Stimulated activated CD8-positive, alpha-beta memory T cell treated with anti-CD3 and anti-CD28 coated beads, Interleukin-7, amount 100 ng/mL, for 24 hours (primary cell): ENCODE data around the gene MED31.
"Not testable (repeated sequence)": the region's sequence is repeated elsewhere in the genome, so short reads cannot be mapped to it uniquely, and the experiment has no call there.

ENCODE experiments used
- DNase-seq: peaks from one replicate; pipeline ENCODE4 v3.0.0-alpha.2; 2020; ENCODE audit warnings: low read depth

Gene MED31

DNA sequence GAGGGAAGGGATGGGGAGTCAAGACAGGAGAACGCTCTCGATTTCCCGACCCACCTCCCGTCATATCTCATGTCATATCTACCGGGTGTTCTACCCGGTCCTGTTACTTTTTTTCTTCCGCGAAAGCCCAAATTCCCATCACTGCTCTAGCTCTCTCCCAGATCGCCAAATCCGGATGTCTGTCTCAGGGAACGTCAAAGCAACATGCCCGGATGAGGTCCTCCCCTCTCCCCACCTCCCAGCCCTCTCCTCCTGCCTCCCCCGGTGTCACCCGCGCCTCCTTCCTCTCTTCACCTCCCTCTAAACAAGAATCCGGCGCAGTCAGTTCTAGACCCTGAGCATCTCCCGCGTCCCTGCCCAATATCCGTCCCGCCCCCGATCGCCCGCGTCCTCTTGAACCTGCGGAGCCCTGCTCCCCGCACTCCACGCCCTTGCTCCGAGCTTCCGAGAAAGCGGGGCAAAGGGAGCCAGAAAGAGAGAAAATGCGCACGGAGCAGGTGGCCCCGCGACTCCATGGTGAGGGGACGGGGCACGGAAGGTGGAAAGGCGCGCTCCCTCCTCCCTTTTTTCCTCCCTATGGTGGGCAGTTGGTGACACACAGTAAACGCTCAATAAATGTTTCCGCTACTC is 4.4 kb upstream of the MED31 start:
- not testable (repeated sequence) for DNase-seq

DNA sequence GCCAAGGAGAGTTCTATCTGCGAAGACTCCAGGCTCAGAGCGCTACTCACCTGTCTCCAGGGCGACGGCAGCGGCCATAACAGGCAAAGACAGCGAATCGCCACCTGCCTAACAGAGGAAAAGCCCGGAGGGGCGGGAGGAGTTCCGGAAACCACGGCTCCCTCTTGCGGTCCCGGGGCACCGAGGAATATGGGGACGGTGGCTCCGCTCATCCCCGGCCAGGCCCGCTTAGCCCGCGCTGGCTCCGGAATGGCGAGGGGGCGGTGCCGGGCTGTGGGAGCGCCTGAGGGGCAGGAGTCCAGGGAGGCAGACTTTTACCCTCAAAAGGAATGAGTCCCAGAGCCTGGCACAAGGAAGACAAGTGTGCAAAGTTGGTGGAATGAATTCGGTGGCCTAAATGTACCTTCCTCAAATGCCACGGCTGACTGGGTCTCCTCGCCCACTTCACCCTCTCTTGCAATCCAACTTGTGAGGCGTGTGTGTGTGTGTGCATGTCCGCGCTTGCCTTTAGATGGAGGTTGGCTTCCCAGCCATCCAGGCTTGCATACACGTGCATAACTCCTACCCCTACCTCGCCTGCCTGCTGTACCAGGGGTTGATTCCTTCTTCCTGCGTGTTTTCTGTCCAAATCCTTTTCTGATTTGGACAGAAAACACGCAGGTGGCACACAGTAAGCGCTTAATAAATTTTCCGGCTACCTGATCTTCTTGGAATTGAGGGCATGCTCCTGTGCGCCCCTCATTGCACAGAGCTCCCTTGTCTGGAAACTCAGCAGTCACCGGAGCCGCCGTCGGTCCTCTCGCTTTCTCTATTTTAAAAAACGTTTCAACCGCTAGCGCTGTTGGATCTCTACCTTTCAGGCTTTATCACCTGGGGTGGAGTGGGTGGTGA is 3.7 kb upstream of the MED31 start:
- no peak for DNase-seq

DNA sequence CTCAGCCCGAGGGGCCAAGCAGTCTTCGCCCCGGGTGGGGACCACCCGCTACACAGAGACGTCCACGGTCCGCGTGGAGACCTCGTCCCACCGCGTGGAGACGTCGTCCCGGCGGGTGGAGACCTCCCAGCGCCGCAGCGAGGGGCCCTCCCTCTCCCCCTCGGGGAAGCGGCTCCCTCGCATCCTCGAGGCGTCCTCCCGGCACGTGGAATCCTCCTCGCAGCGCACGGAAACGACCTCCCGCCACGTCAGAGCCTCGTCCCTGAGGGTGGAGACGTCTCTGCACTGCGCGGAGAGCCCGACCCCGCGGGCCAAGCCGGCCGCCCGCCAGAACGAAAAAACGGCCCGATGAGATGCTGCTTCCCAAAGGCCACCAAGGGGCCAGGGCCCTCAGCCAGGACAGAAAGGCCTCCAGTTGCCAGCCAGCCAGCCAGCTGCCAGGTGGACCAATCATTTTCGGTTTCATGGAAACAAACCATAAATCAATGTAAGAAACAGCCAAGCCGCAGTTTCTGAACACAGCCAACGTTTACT is 581 bp upstream of the MED31 start:
- no peak for DNase-seq

DNA sequence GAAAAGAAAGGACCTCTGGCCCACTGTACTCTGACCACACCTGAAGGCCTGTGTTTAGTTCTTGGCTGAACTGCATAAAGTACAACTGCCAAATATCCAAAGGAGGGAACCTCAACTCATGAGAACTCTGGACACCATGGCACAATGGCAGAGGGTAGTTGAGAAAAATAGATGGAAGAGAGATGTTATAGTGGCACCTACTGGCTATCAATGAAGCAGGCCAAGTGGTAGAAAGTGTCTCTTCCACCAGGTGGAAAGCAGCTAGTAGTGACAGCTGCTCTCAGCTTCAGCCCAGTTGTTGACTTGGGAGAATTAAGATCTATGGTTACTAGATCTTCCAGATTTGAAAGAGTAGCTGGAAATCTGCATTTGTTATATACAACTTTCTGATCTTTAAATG is 3.2 kb downstream of the MED31 start:
- DNase-seq = no peak

DNA sequence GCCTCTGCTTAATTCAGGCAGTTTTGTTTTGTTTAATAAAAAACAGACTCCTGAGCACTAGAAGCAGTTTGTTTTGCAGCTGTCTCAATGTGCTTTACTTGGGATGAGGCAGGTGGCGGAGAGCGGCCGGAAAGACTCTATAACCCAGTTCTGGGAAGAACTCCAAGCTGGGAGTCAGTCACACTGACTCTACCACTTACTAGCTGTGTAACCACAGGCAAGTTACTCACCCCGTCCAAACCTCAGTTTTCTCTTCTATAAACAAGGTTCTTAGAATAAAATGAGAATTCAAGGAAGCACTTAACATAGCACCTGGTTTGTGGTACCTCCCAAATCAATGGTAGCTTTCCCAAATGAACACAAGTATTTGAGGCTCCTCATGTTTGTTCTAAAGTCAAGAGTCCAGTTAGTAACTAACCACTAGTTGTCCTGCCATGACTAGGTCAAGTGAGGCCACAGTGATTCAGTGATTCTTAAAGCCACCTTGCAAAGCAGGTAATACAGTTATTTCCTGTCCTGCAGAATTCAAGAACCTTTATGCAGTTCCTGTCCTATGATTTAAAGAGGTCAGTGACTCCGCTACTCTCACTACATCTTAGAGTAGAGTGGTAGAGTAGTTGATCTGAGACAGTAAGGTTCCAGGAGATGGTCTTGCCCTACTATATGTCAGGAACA is 7.8 kb downstream of the MED31 start:
- DNase-seq = no peak

DNA sequence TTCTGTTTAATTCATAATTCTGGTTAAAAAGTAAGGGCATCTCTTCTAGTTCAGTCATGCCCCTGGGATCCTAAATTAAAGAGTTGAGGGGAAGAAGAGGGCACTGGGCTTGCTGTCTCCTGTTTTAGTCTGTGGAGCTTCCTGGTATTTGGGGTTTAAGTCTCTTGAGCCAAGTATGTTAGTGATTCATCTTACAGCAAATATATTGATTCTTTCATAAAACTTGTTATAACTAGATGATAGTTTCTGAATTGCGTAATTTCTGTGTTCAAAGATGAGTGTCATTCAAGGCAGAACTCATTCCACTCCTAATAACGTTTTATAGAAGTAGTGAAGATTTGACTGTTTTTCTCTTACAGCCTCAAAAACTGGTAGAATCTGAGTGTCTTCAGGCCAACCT is 8.8 kb downstream of the MED31 start:
- no peak for DNase-seq

DNA sequence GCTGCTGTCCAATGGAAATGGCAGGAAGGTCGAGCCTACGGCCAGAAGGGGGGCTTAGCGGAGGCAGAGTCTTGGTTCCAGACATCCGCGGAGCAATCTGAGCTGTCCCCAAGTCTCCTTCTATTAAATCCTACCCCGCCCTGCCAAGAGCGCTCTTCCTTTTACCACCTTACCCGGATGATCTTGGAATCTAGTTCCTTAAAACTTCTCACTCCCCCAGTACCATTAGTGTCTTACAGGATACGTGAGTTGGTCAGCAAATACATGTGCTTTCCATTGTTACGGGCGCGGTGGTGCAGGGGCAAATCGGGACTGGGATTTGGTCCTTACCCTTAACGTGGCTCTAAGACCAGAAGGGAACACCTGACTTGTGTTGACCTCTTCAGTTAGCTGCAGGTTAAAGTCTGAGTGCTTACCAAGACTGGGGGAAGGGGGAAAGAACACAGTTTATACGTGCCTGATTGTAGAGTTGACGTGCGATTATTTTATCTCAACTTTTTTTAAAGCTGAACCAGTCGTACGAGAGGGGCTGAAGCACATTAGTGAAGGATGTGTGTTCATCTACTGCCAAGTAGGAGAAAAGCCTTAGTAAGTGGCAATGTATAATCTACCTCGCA is 10.1 kb downstream of the MED31 start:
- no peak for DNase-seq

DNA sequence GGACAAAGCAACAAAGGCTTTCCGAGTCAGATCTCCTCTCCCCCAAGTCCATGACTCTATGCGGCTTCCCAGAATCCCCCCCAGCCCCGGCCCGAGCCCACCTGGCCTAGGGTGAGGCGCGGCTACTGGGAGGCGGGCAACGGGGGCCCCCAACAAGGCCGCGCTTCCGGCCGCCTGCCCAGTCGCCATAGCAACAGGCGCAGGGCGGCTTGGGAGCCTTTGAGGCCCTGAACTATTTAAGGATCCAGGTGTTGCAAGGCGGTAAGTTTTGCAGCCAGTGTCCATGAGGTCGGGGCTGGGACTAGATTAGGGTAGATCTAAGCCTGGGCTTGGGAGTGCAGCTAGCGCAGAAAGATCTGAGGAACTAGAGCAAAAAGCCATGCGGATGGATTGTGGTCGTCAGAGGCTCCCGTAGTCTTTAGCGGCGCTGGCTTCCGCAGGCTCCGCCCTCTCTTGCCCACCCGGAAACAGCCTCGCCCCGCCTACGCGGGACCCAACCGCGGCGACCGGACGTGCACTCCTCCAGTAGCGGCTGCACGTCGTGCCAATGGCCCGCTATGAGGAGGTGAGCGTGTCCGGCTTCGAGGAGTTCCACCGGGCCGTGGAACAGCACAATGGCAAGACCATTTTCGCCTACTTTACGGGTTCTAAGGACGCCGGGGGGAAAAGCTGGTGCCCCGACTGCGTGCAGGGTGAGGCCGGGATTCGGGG is 10.7 kb downstream of the MED31 start, which contains the start of the genes KIAA0753 and TXNDC17:
Gene KIAA0753, minus strand, starts transcription at position 176 of the 711 bp plus-strand sequence. CDS start 5,608 bp downstream, outside the sequence.
Gene TXNDC17, plus strand, starts transcription at position 525 of the 711 bp plus-strand sequence. Its CDS starts 23 bp downstream, at position 548.
- DNase-seq = peak; percentile 84

DNA sequence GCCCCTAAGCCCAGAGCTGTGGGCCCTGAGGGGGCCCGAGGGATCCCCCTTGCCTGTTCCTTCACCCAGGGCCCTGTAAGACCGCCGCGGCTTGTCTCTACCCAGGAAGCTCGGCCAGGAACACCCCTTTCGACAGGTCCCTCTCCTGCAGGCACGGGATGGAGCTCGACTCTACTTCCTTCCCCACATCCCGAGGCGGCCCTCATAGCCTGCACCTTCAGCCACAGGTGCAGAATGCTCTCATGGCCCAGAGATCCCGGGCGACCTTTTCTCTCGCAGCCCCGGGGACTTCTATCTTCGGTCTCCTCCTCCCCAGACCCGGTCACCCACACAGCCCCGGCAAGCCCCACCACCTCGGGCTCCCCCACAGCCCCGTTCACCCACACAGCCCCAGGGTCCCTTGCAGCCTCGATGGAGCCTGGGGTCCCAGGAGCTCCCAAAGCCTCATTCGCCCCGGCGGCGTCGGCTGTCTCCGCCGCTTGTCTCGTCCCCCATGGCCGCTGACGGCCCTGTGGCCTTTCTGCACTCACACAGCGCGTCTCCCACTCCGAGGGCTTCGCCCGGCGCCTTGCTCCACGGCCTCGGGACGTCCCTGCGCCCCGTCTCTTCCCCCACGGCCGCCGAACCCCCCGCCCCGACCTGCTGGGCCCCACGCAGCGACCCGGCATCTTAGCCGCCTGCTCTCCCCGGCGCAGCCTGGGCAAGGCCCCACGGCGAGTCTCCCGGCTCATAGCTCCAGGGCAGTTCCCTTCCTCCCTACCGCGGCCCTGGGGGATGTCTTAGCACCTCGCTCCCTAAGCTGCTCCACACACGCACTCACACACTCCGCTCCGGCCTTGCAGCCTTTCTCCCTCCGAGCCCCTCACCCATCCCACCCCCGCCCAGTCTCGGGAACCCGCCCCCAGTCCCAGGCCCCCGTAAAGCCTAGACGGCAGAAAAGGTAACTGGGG is 11.5 kb downstream of the MED31 start:
- no peak for DNase-seq

DNA sequence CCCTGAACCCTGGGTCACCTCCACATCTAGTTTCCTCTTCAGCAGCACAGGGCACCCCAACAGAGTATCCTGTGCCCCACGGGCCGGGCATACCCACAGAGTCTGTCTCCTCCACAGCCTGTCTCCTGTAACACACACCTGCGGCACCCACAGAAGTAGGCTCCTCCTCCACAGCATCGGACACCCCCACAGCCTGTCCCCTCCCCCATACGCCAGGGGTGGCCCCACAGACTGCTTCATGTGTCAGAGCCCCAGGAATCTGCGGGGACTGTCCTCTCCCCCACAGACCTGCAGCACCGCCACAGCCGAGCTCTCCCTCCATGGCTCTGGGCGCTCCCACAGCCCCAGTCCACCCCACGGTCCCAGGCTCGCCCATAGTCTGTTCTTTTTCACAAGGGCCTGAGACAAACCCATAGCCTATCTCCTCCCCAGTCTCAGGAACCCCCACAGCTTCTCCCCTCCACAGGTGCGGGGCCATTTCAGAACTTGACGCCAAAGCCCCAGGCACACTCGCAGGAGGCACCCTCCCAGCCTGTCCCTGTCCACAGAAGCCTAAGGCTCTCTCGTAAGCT is 12.3 kb downstream of the MED31 start:
- DNase-seq = no peak

DNA sequence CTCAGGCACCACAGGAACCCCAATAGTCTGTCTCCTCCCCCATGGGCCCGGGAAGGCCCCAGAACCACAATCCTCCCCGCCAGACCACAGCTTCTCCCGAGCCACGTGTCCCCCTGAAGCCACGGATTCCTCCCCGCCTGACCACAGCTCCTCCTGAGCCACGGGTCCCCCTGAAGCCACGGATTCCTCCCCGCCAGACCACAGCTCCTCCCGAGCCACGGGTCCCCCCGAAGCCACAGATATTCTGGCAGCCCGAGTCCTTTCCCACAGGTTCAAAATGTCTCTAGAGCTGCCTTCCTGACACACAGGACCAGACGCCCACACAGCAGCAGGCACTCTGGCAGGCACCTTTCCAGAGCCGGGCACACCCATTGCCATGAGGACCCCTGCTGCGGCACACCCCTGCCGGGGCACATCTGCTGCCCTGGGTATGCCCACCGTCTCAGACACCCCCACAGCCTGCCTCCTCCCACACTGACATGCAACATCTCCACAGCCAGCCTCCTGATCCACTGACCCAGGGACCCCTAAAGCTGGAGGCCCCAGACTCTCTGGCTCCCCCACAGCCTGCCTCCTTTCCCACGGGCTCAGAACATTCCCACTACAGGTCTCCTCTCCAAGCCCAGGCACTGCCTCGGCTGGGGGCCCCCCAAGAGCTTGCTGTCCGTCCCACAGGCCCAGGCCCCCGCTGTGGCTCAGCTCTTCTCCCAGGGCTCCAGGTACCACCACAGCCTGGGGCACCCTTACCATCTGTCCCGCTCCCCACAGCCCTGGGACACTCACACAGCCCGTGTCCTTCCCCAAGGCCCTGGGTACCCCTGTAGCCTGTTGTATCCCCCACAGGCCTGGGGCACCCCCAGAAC is 13.1 kb downstream of the MED31 start:
- no peak for DNase-seq

DNA sequence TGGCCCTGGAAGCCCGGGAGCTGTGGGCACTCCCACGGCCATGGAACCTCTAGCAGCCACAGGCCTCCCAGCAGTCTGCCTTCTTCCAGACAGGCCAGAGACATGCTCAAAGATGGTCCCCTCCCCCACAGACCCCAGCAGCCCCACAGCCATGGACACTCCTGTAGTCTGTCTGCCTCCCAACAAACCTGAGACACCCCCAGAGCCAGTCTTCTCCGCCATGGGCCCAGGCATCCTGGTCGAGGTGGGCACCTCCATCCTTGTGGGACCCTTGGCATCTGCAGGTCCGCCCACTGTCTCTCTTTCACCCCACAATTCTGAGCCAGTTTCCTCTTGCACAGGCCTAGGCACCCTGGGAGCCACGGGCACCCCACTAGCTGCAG is 14.0 kb downstream of the MED31 start:
- DNase-seq = no peak

DNA sequence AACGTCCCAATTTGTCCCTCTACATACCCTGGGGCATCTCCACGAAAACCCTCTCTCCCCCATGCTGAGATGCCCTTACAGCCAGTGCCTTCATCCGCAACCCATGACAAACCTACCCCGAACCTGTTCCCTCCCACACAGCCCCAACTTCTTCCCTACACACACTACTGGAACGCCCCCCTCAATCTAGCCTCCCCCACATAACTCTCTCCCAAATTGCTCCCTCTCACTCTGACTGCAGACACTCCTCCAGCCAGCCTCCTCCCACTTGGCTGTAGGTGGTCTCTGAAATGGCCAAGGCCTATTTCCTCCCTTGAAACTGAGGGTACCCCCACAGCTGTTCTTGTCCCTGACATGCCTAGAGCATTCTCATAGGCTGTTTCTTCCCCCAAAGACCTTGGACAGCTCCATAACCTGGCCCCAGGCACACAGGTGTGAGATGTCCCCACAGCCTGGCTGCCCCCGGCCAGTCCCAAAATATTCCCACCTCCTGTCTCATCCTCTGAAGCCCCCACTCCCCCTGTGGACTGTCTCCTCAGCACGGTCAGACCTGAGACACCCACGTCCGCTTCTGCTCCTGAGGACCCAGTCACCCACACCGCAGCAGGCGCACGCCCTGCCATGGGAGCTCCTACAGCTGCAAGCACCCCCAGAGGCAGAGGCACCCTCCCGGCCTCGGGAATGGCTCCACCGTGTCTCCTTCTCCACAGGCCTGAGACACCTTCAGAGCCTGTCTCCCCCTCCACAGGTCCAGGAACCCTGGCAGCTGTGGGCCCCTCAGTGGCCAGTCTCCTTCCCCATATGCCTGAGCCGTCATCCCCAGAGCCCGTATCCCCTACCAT is 14.6 kb downstream of the MED31 start:
- DNase-seq = no peak

DNA sequence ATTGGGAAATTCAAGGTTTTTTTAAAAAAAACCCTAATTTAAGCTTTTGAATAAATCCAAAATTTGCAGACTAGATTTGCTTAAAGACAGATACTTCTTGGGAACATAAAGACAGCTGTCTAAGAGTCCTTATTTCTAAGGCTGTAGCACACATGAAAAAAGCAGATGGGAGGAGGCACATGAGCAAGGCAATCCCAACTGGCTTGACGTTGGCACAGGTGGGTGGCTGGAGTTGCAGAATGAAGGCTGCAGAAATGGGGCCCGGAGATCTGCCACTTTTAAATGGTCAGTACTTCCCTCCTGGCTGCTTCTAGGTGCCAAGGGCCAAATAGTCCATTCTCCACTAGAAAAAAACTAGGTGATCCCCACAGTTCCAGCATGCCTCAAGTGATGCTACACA is 15.3 kb downstream of the MED31 start:
- no peak for DNase-seq

DNA sequence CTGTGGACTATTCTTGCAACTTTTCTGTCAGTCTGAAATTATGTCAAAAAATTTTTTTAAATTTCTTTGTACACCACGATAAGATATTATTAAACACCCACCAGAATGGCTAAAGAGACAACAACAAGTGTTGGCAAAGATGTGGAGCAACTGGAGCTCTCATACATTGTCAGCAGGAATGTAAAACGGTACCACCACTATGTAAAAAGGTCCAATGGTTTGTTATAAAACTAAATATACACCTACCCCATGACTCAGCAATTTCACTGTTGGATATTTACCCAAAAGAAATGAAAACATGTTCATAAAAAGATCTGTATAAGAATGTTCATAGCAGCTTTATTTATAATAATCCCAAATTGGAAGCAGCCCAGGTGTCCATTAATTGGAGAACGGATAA is 18.1 kb downstream of the MED31 start:
- no peak for DNase-seq

DNA sequence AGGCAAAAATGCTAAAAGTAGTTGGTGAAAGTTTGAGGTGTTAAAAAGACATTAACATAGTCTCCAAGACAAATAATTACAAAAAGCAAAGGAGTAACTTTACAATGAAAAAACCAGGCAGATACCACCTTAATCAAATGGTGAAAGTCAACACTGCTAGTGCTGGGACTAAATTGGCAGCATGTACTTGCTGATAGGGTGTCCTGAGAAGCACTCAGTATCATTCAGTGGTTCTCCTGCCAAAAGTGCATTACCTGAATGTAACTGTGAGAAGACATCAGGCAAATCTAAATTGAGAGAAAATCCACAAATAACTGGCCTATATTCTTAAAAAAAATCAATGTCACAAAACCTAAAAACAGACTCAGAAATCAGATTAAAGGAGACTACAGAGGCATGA is 18.9 kb downstream of the MED31 start:
- DNase-seq = no peak

DNA sequence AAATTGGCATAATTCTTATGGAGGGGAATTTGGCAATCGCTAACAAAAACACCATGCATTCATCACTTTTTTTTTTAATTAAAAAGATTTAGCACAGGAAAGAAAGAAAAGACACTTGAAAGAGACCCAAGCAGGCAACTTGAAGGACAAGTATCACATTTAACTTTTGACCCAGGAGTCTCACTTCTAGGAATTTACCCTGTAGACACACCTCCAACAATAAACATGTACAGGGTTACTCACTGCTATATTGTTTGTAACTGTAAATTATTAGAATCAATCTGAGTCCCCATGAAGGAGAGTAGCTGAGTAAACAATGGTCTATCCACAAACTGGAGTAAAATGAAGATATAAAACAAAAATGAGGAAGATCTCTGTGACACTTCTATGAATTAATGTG is 21.0 kb downstream of the MED31 start:
- no peak for DNase-seq

DNA sequence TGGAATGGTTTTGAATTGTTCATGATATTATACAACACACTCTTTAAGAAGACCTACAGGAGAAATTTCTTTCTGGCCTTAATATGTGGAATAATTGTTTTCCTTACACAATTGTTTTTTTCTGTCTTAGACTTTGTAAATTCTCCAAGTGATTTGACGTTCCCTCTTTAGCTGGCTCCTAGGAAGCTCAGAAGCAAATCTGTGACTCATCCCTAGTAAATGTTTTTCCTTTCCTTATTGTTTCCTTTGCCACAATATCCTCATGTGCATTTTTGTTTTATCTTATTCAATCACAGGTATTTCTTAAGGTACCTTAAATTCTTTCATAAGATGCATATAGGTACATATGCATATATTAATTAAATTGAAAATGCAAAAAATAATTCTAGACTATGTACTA is 24.4 kb downstream of the MED31 start:
- DNase-seq = no peak
